Large intestine (tissue), 3 donors: ENCODE results near the gene TP73. TPM values are rescaled to one million over a fixed set of nuclear protein-coding genes. Genes with fewer than 3 reads are reported as not detected.

Experiments
- DNase-seq, 2 donors: peaks; one replicate each; pipeline versions ENCODE4 v3.0.0 to v3.0.0-alpha.2; 2013
- H3K27ac ChIP-seq: one replicate; pipeline ENCODE4 v1.5.1; 2013; ENCODE audit warnings: low read length
- H3K27me3 ChIP-seq: 2 replicates; pipeline ENCODE4 v1.6.1; 2013; ENCODE audit warnings: low read length; ENCODE audit not compliant: control insufficient read depth, insufficient read depth
- H3K36me3 ChIP-seq: 2 replicates; pipeline ENCODE4 v1.6.1; 2013; ENCODE audit warnings: low read length; ENCODE audit not compliant: control insufficient read depth, insufficient read depth
- H3K4me1 ChIP-seq: one replicate; pipeline ENCODE4 v1.6.1; 2013; ENCODE audit warnings: low read length; ENCODE audit not compliant: control insufficient read depth, insufficient read depth
- H3K4me3 ChIP-seq: one replicate; pipeline ENCODE4 v1.5.1; 2013; ENCODE audit warnings: low read length
- H3K9me3 ChIP-seq: one replicate; pipeline ENCODE4 v1.6.1; 2013; ENCODE audit warnings: mild to moderate bottlenecking, low read depth, low read length, moderate library complexity; ENCODE audit not compliant: control insufficient read depth
- WGBS: methylation state at CpG from one replicate; pipeline ENCODE4 v1.1.5; 2013; ENCODE audit warnings: low lambda C conversion rate; ENCODE audit not compliant: insufficient coverage; 5-methylcytosine and 5-hydroxymethylcytosine counted together
- polyA plus RNA-seq: library from polyadenylated mRNA; unstranded; fragments of 120-200 nt; gene quantifications from one replicate; pipeline ENCODE4 v1.2.1, GENCODE V29; 2013

The TP73 gene
- polyA plus RNA-seq, 1 donor: 0.55 TPM

- WGBS: no CpG with 5 or more reads among the region's 8 CpGs
- Histone ChIP-seq H3K9me3 (no peaks in the 10 kb centered on the region), H3K4me1 (peaks cover 8% of the 10 kb centered on the region), H3K4me3 (no peak overlapping the region), H3K27me3 (peaks cover 19% of the 10 kb centered on the region), H3K27ac (no peak overlapping the region), H3K36me3 (no peaks in the 10 kb centered on the region)
- DNase-seq: no peak
Measured at GRCh38 chr1:3668148-3668547, 15.8 kb downstream of the TP73 start.

DNA sequence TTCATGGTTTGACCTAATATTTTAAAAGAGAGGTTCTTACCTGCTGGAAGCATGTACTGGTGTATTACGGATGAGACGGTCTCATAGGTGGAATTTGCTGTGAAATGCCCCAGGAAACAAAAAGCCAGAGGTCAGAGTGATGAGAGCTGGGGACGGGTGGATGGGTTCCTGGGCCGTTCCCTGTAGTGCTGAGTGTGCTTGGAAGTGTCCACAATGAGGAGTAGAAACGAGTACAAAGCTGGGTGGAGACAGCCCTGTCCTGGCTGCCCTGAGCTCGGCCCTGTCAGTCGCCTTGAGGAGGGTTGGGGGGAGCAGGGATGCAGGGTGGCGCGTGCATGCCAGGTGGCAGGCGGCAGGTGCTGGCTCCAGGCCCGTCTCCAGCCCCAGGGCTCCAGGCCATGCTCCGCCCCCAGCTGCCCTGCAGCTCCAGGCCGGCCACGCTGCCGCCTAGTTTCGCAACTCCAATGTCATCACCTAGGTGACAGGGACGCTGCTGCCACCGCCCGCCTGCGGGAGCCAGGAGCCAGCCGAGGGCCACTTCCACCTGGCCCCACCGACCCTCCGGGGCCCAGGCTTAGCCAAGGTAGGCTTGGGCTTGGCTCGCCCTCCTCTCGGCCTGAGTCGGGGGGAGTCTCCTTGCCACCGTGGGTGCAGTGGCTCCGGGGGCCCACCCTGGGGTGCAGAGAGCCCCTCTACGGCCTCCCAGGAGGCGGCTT is 16.4 kb downstream of the TP73 start:
- WGBS: 100% methylated on average over 1 of the region's 30 CpGs
- no peak overlapping the region for H3K4me3 ChIP-seq
- H3K27ac ChIP-seq: no peak overlapping the region
- DNase-seq: peak; percentile 76 to 84
- no peaks in the 10 kb centered on the region for H3K9me3 ChIP-seq
- peaks cover 10% of the 10 kb centered on the region for H3K4me1 ChIP-seq
- peaks cover 20% of the 10 kb centered on the region for H3K27me3 ChIP-seq
- H3K36me3 ChIP-seq: no peaks in the 10 kb centered on the region

DNA sequence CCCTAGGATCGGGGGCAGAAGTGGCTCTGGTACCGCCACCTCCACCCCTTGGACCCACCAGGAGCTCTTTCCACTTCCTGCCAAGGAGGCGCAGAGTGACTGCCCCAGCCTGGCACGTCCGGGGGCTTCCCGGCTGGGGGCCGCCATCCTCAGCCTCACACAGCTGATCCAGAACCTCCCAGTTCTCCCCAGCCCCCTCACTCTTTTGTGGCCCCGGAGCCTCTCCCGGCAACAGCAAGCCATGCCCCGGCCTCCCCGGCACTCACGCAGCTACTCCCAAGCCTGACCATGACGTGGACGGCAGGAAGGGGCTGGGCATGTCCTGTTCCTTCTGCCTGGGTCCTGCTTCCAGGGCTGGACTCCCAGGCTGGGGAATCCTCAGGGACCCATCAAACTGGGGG is 17.1 kb downstream of the TP73 start:
- H3K27me3 ChIP-seq: peaks cover 20% of the 10 kb centered on the region
- no CpG with 5 or more reads among the region's 14 CpGs for WGBS
- no peak for DNase-seq

GRCh38 chr1:3669971-3670431 is 17.7 kb downstream of the TP73 start:
- Histone ChIP-seq H3K9me3 (no peaks in the 10 kb centered on the region), H3K4me1 (peaks cover 18% of the 10 kb centered on the region), H3K27me3 (peaks cover 20% of the 10 kb centered on the region), H3K36me3 (no peaks in the 10 kb centered on the region), H3K4me3 (no peak overlapping the region), H3K27ac (no peak overlapping the region)
- WGBS: no CpG with 5 or more reads among the region's 9 CpGs
- DNase-seq: no peak

More for the DNA sequence above, 17.1 kb downstream of the TP73 start:
- Histone ChIP-seq H3K4me3 (no peak overlapping the region), H3K36me3 (no peaks in the 10 kb centered on the region), H3K9me3 (no peaks in the 10 kb centered on the region), H3K27ac (no peak overlapping the region), H3K4me1 (peaks cover 15% of the 10 kb centered on the region)

GRCh38 chr1:3670823-3671265 is 18.5 kb downstream of the TP73 start:
- peaks cover 18% of the 10 kb centered on the region for H3K4me1 ChIP-seq
- DNase-seq: no peak
- H3K4me3 ChIP-seq: no peak overlapping the region
- no peaks in the 10 kb centered on the region for H3K9me3 ChIP-seq
- no peak overlapping the region for H3K27ac ChIP-seq
- WGBS: no CpG with 5 or more reads among the region's 15 CpGs
- no peaks in the 10 kb centered on the region for H3K36me3 ChIP-seq
- peaks cover 20% of the 10 kb centered on the region for H3K27me3 ChIP-seq

- H3K4me1 ChIP-seq: peaks cover 18% of the 10 kb centered on the region
- H3K27ac ChIP-seq: no peak overlapping the region
- peaks cover 20% of the 10 kb centered on the region for H3K27me3 ChIP-seq
- WGBS: no CpG with 5 or more reads among the region's 29 CpGs
- no peak overlapping the region for H3K4me3 ChIP-seq
- no peaks in the 10 kb centered on the region for H3K9me3 ChIP-seq
- no peak for DNase-seq
- no peaks in the 10 kb centered on the region for H3K36me3 ChIP-seq
Measured at GRCh38 chr1:3671371-3672180, 19.3 kb downstream of the TP73 start.

GRCh38 chr1:3672231-3672970 is 20.1 kb downstream of the TP73 start:
- Histone ChIP-seq H3K36me3 (no peaks in the 10 kb centered on the region), H3K9me3 (no peaks in the 10 kb centered on the region), H3K4me3 (no peak overlapping the region), H3K27ac (no peak overlapping the region), H3K27me3 (peaks cover 20% of the 10 kb centered on the region), H3K4me1 (peaks cover 18% of the 10 kb centered on the region)
- no peak for DNase-seq
- no CpG with 5 or more reads among the region's 21 CpGs for WGBS

- Histone ChIP-seq H3K4me1 (peaks cover 18% of the 10 kb centered on the region), H3K9me3 (no peaks in the 10 kb centered on the region), H3K4me3 (no peak overlapping the region), H3K27me3 (peaks cover 20% of the 10 kb centered on the region), H3K27ac (no peak overlapping the region), H3K36me3 (no peaks in the 10 kb centered on the region)
- DNase-seq: no peak
- no CpG with 5 or more reads among the region's 17 CpGs for WGBS
Measured at GRCh38 chr1:3672971-3673361, 20.6 kb downstream of the TP73 start.

DNA sequence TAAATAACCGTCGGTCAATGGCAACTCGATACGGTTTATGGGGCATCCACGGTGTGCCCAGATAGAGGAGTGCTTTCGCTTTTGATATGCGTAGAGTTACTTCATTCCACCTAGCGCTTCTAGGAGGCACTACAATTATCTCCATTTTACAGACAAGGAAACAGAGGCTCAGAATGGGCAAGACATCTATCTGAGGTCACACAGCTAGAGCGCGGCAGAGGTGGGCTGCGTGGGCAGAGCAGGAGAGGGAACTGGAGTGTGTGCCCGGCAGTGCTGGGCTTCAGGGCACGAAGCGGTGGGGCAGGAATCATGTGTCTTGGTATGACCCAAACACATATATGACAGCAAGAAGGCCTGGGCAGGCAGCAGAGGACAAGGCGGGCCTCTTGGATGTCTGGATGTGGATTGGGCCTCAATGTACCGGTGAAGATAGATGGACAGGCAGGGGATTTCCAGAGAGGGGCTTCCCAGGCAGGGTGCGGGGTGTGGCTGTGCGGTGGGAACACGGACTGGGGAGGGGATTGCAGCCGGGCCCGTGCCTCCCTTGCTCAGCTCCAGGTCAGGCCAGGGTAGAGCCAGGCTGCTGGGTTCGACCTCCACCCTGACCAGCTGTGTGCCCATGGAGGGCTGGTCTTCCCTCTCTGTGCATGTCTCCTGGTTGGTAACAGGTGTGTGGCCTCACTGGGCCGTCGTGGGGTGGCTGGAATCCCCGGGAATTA is 21.2 kb downstream of the TP73 start:
- WGBS: 60% methylated on average over 2 of the region's 25 CpGs
- H3K27me3 ChIP-seq: peaks cover 20% of the 10 kb centered on the region
- H3K4me1 ChIP-seq: peaks cover 16% of the 10 kb centered on the region
- no peaks in the 10 kb centered on the region for H3K9me3 ChIP-seq
- H3K27ac ChIP-seq: no peak overlapping the region
- no peak overlapping the region for H3K4me3 ChIP-seq
- no peaks in the 10 kb centered on the region for H3K36me3 ChIP-seq
- DNase-seq: no peak
